ENCODE results near the gene MEF2D. TPM values are rescaled to one million over a fixed set of nuclear protein-coding genes. Genes with fewer than 3 reads are reported as not detected.

Gene MEF2D
- total and polyA plus RNA-seq, 2 donors (not counting 1 experiment from before 2014, with no cell fraction given), result 65.6 to 128 TPM

- CTCF ChIA-PET, result interaction anchor here (0.6 to 15.5 kb wide), 47 partner anchors 9 to 209 kb away, joined by 3 to 383 read pairs (median 7); partner anchors contain the start of genes GPATCH4, MEF2D, NAXE and NES
- Histone ChIP-seq H3K27me3 (replicated peaks in 1 of 4; ENCODE audit: control extremely low read depth in 1 of 4, control insufficient read depth in 3 of 4, insufficient read depth in 4 of 4, low read length in 3 of 4) (no peaks in the 10 kb centered on the region), H3K9me3 (ENCODE audit: control extremely low read depth in 1 of 3, control insufficient read depth in 2 of 3, insufficient read depth in 1 of 3, low read length in 2 of 3) (no peaks in the 10 kb centered on the region), H3K9ac (ENCODE audit: low read length) (peak overlapping the region; percentile 20), H2AFZ (ENCODE audit: insufficient read depth, low read depth, low read length, poor library complexity, severe bottlenecking) (no peak overlapping the region), H4K20me1 (ENCODE audit: control insufficient read depth, insufficient read depth, low read length, poor library complexity, severe bottlenecking) (peaks cover 94% of the 10 kb centered on the region), H3K4me2 (replicated peaks; ENCODE audit: low read depth, low read length, poor library complexity, severe bottlenecking) (peak overlapping the region; percentile 63), H3K79me2 (ENCODE audit: control insufficient read depth, insufficient read depth, low read length) (peaks cover 85% of the 10 kb centered on the region), H3K27ac (ENCODE audit: low read length in 2 of 2) (peak overlapping the region; percentile 60 to 72), H3K4me3 (ENCODE audit: control extremely low read depth in 1 of 5, extremely low read depth in 1 of 5, insufficient read depth in 1 of 5, low read depth in 2 of 5, low read length in 4 of 5) (no peak overlapping the region), H3K36me3 (replicated peaks in 1 of 2; ENCODE audit: control extremely low read depth in 1 of 2, control insufficient read depth in 1 of 2, extremely low read depth in 1 of 2, insufficient read depth in 2 of 2, low read length in 1 of 2) (peaks cover 6 to 86% of the 10 kb centered on the region in 2 experiments), H3K4me1 (ENCODE audit: control insufficient read depth in 2 of 2, insufficient read depth in 2 of 2, low read length in 2 of 2) (peaks cover 16 to 41% of the 10 kb centered on the region in 2 donors)
- TF ChIP-seq, protein P1, sequence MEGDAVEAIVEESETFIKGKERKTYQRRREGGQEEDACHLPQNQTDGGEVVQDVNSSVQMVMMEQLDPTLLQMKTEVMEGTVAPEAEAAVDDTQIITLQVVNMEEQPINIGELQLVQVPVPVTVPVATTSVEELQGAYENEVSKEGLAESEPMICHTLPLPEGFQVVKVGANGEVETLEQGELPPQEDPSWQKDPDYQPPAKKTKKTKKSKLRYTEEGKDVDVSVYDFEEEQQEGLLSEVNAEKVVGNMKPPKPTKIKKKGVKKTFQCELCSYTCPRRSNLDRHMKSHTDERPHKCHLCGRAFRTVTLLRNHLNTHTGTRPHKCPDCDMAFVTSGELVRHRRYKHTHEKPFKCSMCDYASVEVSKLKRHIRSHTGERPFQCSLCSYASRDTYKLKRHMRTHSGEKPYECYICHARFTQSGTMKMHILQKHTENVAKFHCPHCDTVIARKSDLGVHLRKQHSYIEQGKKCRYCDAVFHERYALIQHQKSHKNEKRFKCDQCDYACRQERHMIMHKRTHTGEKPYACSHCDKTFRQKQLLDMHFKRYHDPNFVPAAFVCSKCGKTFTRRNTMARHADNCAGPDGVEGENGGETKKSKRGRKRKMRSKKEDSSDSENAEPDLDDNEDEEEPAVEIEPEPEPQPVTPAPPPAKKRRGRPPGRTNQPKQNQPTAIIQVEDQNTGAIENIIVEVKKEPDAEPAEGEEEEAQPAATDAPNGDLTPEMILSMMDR (IDR thresholded peaks at IDR 0.05), result peak; percentile 81
- TF ChIP-seq EZH2 (IDR thresholded peaks at IDR 0.05; ENCODE audit: borderline replicate concordance, insufficient read depth, low read depth, low read length, poor library complexity, severe bottlenecking), result no peak
- no peaks in the 10 kb centered on the region for H3K27me3 Mint-ChIP-seq
- peak; percentile 85 for DNase-seq
- POLR2A ChIA-PET, result interaction anchor here (0.6 to 2.3 kb wide), 9 partner anchors 8 to 128 kb away, joined by 3 to 46 read pairs (median 5); partner anchors contain the start of genes MEF2D and NAXE
- H3K27ac Mint-ChIP-seq, result peak overlapping the region; percentile 93
- WGBS (ENCODE audit: insufficient coverage), result 45% methylated on average over 29 of the region's 34 CpGs
- intact Hi-C loops (cut with micrococcal nuclease), result loop anchor here (1.0 to 2.0 kb wide), 6 partner anchors 12 to 128 kb away; partner anchors contain the start of genes GPATCH4 and MEF2D
- no peaks in the 10 kb centered on the region for H3K9me3 Mint-ChIP-seq (ENCODE audit: insufficient read depth)
- ATAC-seq (ENCODE audit: low read depth), result peak; percentile 84
- peak overlapping the region; percentile 70 for H3K4me3 Mint-ChIP-seq
- H3K4me1 Mint-ChIP-seq, result peaks cover 54% of the 10 kb centered on the region
Observed at GRCh38 chr1:156480411-156481192, 20.0 kb downstream of the MEF2D start.
